Measurements from ENCODE around the gene HTR1D. TPM values are rescaled to one million over a fixed set of nuclear protein-coding genes. Genes with fewer than 3 reads are reported as not detected.

Gene HTR1D
- total and polyA plus RNA-seq, 4 donors, result 0.05 TPM; not detected in 3

- Histone ChIP-seq H3K9ac (ENCODE audit: low read depth in 1 of 2, low read length in 2 of 2) (no peak overlapping the region), H3K36me3 (ENCODE audit: control insufficient read depth in 4 of 4, insufficient read depth in 3 of 4, low read depth in 1 of 4, low read length in 3 of 4) (no peaks in the 10 kb centered on the region), H3K27ac (ENCODE audit: low read depth in 1 of 2, low read length in 2 of 2) (no peak overlapping the region), H3K27me3 (ENCODE audit: control insufficient read depth in 4 of 4, insufficient read depth in 4 of 4, low read length in 3 of 4) (no peaks in the 10 kb centered on the region), H3K4me3 (ENCODE audit: low read depth in 1 of 3, low read length in 3 of 3) (no peak overlapping the region), H3K4me1 (ENCODE audit: control insufficient read depth in 4 of 4, insufficient read depth in 4 of 4, low read length in 3 of 4) (no peaks in the 10 kb centered on the region), H3K9me3 (ENCODE audit: control insufficient read depth in 4 of 4, low read length in 3 of 4) (no peaks in the 10 kb centered on the region)
- WGBS, result 83% methylated on average over 10 of the region's 10 CpGs
- DNase-seq (ENCODE audit: low spot score), result no peak
- TF ChIP-seq NR2F2 (IDR thresholded peaks at IDR 0.05) (no peak), GABPA (IDR thresholded peaks at IDR 0.05 in 1 of 2, conservative IDR thresholded peaks at IDR 0.05 in 1 of 2) (no peak), SP1 (IDR thresholded peaks at IDR 0.05) (no peak), HNF4A (conservative IDR thresholded peaks at IDR 0.05) (no peak), EGR1 (IDR thresholded peaks at IDR 0.05; ENCODE audit: low read depth in 2 of 2) (no peak), ZBTB33 (IDR thresholded peaks at IDR 0.05) (no peak), HNF4G (IDR thresholded peaks at IDR 0.05) (no peak), YY1 (IDR thresholded peaks at IDR 0.05) (no peak), FOXA1 (IDR thresholded peaks at IDR 0.05) (no peak), RXRA (IDR thresholded peaks at IDR 0.05) (no peak), FOXA2 (IDR thresholded peaks at IDR 0.05) (no peak), TAF1 (conservative IDR thresholded peaks at IDR 0.05) (no peak), RAD21 (IDR thresholded peaks at IDR 0.05) (no peak), ATF3 (IDR thresholded peaks at IDR 0.05) (no peak), JUND (IDR thresholded peaks at IDR 0.05) (no peak)
- TF ChIP-seq, protein P1, sequence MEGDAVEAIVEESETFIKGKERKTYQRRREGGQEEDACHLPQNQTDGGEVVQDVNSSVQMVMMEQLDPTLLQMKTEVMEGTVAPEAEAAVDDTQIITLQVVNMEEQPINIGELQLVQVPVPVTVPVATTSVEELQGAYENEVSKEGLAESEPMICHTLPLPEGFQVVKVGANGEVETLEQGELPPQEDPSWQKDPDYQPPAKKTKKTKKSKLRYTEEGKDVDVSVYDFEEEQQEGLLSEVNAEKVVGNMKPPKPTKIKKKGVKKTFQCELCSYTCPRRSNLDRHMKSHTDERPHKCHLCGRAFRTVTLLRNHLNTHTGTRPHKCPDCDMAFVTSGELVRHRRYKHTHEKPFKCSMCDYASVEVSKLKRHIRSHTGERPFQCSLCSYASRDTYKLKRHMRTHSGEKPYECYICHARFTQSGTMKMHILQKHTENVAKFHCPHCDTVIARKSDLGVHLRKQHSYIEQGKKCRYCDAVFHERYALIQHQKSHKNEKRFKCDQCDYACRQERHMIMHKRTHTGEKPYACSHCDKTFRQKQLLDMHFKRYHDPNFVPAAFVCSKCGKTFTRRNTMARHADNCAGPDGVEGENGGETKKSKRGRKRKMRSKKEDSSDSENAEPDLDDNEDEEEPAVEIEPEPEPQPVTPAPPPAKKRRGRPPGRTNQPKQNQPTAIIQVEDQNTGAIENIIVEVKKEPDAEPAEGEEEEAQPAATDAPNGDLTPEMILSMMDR (IDR thresholded peaks at IDR 0.05; ENCODE audit: low read depth, low read length, missing input control), result no peak
- TF ChIP-seq, protein P2, sequence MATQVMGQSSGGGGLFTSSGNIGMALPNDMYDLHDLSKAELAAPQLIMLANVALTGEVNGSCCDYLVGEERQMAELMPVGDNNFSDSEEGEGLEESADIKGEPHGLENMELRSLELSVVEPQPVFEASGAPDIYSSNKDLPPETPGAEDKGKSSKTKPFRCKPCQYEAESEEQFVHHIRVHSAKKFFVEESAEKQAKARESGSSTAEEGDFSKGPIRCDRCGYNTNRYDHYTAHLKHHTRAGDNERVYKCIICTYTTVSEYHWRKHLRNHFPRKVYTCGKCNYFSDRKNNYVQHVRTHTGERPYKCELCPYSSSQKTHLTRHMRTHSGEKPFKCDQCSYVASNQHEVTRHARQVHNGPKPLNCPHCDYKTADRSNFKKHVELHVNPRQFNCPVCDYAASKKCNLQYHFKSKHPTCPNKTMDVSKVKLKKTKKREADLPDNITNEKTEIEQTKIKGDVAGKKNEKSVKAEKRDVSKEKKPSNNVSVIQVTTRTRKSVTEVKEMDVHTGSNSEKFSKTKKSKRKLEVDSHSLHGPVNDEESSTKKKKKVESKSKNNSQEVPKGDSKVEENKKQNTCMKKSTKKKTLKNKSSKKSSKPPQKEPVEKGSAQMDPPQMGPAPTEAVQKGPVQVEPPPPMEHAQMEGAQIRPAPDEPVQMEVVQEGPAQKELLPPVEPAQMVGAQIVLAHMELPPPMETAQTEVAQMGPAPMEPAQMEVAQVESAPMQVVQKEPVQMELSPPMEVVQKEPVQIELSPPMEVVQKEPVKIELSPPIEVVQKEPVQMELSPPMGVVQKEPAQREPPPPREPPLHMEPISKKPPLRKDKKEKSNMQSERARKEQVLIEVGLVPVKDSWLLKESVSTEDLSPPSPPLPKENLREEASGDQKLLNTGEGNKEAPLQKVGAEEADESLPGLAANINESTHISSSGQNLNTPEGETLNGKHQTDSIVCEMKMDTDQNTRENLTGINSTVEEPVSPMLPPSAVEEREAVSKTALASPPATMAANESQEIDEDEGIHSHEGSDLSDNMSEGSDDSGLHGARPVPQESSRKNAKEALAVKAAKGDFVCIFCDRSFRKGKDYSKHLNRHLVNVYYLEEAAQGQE (IDR thresholded peaks at IDR 0.05), result no peak
- TF ChIP-seq, protein P3, sequence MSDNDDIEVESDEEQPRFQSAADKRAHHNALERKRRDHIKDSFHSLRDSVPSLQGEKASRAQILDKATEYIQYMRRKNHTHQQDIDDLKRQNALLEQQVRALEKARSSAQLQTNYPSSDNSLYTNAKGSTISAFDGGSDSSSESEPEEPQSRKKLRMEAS (IDR thresholded peaks at IDR 0.05), result no peak
Observed at GRCh38 chr1:23196627-23197328, 20.5 kb downstream of the HTR1D start.
